Regular cardiac myocyte (primary cell): ENCODE results near the gene ABCC8. TPM values are rescaled to one million over a fixed set of nuclear protein-coding genes. Genes with fewer than 3 reads are reported as not detected.

Source experiments
- total RNA-seq: library from RNA; depleted of rRNA; stranded (reverse); fragments of >200 nt; gene quantifications from 2 replicates; pipeline ENCODE4 v1.2.3, GENCODE V29; 2014

Gene ABCC8
- total RNA-seq, result not detected in 2 replicates

GRCh38 chr11:17476317-17477083 lies at the start of gene ABCC8:
TSS of gene ABCC8 (minus strand) at chr11:17476845. CDS start at chr11:17476776, 69 bp downstream.

GRCh38 chr11:17388609-17389210 lies 87.9 kb downstream of the ABCC8 start, which contains the start of gene KCNJ11:
TSS of gene KCNJ11 (minus strand) at chr11:17388659. CDS start at chr11:17388091, 568 bp downstream.

DNA sequence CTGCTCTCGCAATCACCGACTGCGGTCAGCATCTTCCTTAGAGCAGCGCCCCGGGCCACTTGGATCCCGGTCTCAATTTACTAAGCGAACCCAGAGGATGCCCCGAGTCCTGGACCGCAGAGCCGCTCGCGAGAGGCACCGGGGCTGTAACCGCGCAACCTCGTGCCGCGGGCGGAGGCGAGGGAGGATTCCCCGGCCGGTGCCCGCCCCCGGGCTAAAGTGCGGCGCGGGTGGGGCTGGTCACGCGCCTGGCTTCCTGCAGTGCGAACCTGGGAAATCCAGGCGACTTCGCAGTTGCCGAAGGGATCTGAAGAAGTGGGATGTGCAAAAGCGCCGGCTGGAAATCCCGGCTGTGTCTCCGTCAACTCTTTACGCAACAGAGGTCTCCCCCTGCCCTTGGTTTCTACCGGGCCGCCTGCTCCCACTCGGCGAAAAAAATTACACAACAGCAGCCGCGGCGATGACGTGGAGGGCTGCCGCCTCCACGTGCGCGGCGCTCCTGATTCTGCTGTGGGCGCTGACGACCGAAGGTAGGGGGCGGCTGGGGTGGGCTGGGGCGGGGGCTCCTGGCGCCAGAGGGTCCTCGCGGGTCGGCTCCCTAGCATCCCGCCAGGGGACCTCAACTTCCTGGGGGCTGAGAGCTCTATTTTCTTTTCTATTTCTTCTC lies 125.0 kb downstream of the ABCC8 start, which contains the start of gene NCR3LG1:
Gene NCR3LG1, plus strand, starts transcription at position 291 of the 667 bp plus-strand sequence. Its CDS starts 170 bp downstream, at position 461.

Other genes with a start within 250 kb of the ABCC8 start
- gene NUCB2, start 200.1 kb downstream of the ABCC8 start, total RNA-seq, result 71.5 and 90.2 TPM in 2 replicates
- gene NCR3LG1, start 125.0 kb downstream of the ABCC8 start, total RNA-seq, result 3.1 TPM in 2 replicates
- gene KCNJ11, start 88.2 kb downstream of the ABCC8 start, total RNA-seq, result under 0.01 TPM in 1 of 2 replicates, not detected in the other
- gene USH1C, start 67.6 kb upstream of the ABCC8 start, total RNA-seq, result not detected in 2 replicates
- gene OTOG, start 70.4 kb upstream of the ABCC8 start, total RNA-seq, result not detected in 2 replicates
- not detected in 2 replicates for gene MYOD1, start 242.7 kb upstream of the ABCC8 start, total RNA-seq